HG02852 (cell line): Measurements from ENCODE around the gene IQGAP2.

Source experiments
- ATAC-seq: cut with Tn5 transposase; IDR thresholded peaks from one replicate; pipeline ENCODE4 v1.9.1; 2021; ENCODE audit warnings: mild to moderate bottlenecking, moderate library complexity; ENCODE audit not compliant: unreplicated experiment

IQGAP2 gene

DNA sequence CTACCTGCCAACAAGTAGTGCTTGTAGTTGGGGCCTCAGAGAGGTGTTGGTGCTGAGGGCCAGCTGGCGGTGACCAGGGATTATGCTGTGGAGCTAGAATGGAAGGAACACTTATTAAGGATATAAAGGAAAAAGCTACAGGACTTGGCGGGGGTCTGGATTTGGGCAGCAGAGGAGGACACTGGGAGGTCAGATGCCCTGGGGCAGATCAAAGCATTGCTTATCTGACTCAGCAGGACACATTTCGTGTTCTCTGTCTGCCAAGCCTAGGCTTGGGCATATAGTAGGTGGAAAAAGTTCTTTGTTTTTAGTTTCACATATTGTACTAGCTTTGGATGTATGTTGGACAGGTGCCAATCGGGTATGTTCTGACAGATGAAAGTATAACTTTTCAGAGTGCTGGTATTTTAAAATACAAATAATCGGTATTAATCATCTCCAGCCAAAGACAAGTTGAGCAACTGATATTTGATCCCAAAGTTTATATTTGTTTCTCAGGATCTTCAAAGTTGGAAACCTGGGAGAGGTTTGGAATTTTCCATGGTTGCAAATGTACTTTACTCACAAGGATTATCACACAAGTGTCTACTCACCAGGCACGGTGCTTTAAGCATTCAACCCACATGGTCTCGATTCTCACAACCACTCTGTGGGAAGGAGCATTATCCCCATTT, 69.4 kb downstream of the IQGAP2 start:
- ATAC-seq, result no peak

DNA sequence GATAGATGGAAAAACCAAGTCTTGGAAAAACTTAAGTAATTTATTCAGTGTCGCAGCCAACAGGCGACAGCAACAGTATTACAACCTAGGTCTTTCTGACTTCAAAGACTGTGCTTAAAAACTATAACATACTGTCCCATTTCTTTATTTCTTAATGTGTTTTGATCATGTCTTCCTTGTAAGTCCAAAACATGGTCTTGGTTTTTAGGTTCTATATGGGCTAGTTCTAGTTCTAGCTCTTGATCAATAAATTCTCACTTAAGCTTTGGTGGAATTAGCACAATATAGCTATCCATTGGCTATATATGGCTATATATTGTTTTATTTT, 69.9 kb downstream of the IQGAP2 start:
- ATAC-seq, result no peak

DNA sequence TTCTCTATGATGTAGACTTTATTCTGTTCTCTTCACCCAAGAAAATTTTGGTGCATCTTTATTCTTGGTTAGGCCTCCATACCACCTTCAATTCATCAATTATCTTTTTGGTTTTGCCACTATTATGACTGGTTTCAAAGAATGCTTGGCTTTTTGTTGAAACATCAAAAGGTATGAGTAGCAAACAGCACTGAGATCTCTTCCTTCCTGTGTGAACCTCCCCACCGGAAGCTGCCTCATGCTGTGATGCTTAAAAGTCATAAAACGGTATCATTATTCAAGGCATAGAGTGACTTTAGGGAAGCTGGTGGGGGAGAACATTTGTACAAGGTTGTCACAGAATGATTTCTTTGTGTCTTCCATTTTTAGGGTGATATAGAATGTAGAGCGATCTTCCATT, 70.6 kb downstream of the IQGAP2 start:
- ATAC-seq, result no peak

DNA sequence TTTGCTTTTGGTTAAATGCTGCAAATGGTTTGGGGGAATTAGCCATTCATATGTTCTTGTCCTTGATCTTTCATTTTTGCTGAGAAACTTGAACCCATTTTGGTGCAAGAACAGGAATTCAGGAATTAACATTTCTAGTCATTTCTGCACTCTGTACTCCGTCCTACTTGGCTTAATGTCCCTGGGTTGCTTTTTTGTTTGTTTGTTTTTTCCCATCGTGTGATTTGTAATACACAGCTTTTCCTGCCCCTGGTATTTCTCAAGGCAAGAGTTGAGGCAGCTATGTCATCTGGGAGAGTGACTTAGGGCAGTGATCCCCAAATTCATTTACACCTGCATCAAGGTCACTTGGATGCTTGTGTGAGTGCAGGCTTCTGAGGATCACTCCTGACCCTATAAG, 71.3 kb downstream of the IQGAP2 start:
- ATAC-seq, result no peak

DNA sequence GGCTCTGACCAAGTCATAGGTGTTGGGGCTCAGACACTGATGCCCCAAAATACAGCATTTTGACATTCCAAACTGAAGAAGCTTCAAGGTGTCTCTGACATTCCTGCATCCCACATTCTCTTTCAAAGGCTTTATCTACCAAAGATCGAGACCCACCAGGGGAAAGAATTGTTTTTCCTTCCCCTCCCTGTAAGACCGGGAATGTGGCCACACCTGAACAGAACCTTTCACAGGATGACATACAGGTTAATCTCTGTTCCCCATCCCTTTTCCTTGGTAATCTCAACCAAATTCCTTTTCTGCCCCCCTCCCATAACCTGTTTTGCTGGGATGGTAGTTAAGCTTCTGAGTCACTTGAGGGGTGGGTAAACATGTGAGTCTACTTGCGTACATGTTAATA, 72.3 kb downstream of the IQGAP2 start:
- ATAC-seq, result no peak

DNA sequence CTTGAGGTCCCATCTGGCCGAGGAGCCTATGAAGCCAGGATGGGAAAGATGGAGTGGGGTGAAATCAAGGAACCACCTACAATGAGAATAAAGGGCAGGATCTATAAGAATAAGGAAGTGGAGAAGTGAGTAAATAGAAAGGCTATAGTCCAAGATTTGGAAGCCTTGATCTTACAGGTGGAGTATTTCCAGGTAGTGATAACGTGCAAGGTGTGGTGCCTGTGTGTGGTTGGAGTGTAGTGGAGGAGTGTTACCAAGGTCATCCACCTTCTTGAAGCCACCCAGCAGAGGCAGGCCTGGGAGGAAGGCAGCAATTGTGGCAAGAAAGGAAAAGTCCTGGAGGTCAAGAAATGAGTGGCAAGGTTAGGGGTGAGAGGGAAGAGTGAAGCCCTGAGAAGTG, 72.9 kb downstream of the IQGAP2 start:
- no peak for ATAC-seq

DNA sequence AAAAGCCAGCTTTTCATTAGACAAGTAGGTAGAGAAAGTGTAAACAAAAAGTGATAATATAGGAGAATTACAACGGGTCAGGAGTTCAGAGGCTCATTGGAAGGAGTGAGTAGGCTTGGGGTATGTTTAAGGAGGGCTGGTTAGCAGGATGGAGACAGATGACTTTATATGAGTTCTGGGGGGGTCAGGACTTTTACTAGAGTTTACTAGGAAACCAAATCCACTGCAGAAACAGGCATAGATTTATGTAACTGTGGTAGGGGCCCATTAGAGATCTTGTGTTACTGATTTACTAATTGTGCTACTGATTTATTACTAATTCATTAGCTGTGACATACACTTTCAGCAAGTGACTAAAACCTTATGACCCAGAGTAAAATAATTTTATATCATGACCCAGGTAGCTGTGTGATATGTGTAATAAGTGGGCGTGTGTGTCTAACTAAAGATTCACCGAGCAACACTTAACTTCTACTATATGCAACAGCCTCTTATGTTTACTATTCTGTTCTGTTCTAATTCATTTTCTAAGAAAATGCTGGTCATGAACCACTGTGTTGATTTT, 73.5 kb downstream of the IQGAP2 start:
- ATAC-seq, result no peak

DNA sequence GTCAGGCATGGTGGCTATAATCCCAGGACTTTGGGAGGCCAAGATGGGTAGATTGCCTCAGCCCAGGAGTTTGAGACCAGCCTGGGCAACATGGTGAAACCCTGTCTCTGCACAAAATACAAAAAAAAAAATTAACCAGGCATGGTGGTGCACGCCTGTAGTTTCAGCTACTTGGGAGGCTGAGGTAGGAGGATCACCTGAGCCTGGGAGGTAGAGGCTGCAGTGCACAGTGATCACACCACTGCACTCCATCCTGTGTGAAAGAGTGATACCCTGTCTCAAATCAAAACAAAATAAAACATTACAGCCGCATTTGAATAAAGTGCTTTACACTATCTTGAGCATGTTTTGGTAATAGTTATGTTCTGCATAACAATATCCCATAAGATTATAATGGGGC, 74.0 kb downstream of the IQGAP2 start:
- ATAC-seq, result no peak

DNA sequence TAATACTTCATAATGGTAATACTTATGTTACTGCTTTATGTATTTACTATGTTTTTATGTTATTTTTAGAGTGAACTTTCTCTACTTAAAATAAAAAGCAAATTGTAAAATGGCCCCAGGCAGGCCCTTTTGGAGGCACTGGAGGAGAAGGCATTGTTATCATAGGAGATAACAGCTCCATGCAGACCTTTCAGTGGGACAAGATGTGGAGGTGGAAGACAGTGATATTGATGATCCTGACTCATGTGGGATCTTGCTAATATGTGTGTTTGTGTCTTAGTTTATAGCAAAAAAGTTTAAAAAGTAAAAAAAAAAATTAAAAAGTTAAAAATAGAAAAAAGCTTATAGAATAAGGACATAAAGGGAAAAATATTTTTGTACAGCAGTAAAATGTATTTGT, 74.5 kb downstream of the IQGAP2 start:
- ATAC-seq, result no peak

DNA sequence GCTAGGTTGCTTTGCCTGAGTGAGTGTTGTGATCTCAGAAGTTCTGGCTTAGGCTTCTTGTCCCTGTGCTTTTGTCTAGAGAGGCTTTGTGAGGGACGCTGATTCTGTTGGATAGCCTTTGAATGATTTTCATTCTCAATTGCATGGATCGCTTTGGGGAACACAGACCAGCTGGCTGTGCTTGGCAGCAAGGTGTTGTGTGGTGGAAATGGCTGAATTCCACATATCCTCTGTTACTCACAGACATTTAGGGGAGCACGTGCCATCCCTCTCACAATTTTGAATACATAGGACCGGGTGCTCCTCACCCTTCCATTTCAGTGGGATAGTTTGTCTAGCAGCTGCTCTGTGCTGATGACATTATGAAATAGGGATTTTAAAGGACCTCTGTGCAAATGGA, 76.2 kb downstream of the IQGAP2 start:
- ATAC-seq, result no peak

DNA sequence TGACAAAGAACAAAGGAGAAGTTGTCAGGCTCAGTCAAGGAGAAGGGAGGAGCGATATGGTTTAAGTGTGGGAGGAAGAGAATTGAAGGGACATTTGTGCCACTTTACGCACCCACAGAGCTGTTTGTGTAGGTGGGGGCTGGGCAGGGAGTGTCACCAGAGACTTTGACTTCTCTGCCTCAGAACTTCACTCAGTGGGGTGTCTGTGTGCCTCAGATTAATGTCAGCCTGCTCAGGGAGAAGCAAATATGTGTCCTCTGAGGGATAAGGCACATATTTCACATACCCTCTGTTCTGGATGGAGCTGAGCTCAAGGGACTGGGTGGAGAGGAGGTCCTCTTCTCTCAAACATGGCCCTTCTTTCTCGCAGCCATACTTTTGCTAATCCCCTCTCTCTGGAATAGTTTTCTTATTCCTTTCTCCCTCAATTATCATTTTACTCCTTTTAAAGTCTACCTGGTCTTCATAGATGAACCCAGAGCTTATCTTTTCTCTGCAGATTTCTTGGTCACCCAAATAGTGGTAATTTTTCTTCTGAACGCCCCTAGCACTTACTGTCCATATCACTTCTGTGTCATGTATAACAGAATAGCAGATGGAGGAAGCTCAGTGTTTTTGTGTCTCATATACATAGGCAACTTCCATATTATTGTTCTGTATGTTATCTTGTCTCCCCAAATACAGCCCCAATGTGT, 77.0 kb downstream of the IQGAP2 start:
- no peak for ATAC-seq

DNA sequence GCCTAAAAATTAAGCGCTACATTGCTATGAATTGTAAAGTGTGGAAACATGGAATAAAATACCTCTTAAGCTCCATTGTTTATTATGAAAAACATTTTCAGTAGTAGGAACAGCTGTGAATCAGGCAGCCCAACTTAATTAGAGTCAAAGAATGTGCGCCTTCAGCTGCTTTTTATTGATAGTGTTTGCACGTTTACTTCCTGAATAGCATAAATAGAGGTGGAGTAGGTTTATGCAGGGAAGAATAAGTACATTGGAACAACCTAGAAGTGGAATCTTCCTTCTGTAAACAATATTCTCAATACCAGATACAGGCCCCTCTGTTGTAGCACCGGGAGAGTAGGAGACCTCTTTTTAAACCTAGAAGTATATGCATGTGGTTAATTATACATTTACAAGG, 79.9 kb downstream of the IQGAP2 start:
- no peak for ATAC-seq

DNA sequence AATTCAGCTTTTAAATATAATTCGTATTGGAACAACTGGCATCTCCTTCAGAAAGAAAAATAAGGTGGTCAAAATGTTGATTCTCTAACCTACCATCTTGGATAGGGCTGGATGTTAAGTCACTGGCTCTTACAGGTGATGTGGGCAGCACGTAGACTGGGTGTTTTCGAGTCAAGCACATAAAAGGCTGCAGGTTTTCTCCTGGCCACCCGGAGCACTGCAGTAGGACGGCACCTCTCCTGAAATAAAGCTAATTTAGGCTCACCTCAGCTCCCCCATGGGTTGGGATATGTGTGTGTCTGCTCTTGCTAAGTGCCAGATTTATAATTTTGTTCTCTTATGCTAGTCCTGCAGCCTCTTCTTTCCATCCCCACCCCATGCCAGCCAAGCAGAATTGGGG, 80.3 kb downstream of the IQGAP2 start:
- no peak for ATAC-seq

DNA sequence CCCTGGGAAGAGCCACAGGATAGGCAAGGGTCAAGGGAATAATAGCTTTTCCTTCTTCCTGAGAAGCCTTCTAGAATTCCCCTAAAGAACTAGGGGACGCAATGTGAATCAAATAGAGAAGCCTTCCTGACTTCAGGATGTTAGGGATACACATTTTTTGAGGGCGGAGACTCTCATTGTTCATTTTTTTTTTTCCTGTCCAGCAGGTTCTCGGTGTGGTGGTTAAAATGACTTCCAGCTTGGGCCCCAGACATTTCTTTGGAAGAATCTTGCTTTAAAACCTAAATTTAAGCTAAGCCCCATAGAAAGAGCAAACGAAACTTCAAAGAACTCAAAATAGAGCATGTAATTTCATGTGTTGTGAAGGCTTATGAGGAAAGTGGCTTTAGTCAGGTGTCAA, 80.8 kb downstream of the IQGAP2 start:
- no peak for ATAC-seq

DNA sequence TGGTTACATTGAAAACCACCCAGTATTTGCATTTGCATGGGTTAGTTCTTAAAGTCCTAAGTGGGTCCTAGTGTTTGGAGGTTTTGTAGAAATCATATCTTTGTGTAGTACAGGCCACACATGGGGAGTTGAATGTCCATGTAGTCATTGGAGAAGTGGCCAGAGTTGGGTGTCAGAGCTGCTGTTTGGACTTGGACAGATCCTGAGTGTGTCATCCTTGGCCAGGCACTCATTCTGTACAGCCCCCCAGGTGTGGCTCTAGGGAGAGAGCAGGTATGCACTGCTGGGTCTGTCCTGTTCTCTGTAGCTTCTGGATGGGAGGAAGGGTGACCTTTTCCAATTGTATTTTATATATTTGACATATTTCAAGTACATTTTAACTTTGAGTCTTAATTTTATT, 82.4 kb downstream of the IQGAP2 start:
- ATAC-seq, result no peak

DNA sequence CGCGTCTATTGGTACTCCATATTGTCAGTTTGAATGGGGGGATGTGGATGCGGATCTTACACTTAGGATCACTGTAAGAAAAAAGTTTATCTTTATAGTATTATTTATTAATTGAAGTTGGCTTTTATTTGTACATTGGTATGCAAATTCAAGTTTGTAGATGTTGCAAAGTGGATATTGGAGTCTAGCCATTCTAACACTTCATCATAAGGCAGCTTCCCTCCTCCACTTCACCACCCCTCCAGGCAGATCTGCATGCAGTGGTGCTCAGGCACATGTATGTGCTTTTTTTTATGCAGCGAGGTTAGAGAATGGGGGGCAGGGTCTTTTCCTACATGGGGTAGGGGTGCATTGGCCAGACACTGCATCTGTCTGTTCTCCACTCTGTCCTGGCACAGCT, 84.3 kb downstream of the IQGAP2 start:
- no peak for ATAC-seq

DNA sequence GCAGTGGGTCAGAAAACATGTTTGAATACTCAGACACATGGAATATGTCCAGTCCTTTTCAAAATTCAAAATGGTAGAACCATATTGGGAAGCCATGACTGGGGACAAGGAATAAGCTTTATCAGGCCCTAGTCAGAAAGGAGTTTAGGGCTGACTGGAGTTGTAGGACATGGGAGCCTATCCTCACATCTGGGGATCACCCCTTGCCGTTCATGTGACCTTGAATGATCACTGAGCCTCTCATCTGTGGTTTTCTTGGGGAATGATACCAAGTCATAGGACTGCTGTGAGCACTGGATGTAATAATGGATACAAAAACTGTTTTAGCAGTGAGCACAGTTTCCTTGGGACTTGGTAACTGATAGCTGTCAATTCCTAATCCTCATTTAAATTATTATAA, 84.7 kb downstream of the IQGAP2 start:
- ATAC-seq, result no peak

DNA sequence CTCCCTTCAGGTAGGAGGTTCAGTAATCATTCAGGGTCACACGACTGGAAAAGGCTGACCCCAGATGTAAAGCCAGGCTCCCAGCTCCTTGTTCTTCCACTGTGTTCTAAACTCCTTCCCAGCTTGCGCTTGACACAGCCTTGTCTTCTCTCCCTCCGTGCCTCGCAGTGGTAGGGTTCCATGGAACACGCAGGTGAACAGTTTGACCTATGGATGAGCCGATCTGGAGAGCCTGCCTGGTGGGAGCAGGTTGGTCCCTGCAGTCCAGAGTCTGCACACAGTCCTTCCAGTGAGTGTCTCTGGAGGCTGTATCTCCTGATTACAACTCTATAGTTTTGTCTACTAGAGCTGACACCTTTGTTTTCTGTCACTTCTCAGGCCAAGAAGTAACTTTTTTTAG, 85.9 kb downstream of the IQGAP2 start:
- ATAC-seq, result no peak

DNA sequence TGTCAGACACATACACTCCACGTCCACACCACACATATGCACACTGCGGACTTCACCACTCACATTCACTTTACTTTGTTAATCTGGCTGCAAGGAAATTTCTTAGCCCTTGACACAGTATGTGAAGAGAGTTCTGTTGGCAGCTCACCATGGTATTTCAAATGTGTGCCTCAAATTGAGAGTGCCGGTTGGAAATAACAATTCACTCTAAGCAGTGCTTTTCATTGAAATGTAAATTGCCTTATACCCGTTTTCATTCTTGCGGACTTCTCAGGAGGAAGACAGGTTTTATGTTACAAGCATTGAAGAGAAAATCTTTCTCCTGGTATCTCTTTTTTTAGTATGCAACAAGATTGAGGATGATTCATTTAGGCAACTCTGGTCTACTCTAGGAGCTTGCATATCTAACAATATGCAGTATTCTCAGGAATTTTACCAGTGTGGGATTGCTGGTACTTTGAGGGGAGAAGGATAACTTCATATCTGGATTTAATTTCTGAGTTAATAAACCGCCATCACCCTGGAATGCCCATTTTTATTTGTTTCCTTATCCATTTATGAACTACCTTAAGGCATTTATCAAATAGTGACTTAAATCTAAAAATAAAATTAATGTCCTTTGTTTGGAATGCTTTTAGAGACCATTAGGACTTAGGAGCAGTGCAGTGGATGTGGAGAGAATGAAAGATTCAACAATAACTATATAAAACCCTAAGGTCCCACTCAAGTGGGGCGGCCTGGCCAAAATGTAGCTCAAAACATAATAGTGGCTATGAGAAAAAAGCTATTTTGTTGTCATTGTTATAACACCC, 87.0 kb downstream of the IQGAP2 start:
- no peak for ATAC-seq

DNA sequence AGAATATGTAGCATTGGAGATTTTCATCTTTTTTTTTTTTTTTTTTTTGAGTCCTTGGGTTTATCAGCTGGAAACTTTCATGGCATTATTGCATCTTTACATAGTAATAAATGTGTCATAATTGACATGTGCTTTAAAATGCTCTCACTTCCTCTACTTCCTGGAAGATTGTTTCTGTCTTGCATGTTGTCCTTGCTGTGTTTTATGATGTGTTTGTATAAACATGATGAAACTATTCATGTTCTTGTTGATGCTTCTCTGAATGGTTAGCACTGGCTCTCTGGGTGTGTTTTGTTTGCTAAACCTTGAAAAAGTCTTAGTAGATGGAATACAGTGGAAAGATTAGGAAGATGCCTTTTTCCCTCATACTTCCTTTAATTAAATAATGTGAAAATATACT, 87.9 kb downstream of the IQGAP2 start:
- ATAC-seq, result no peak

DNA sequence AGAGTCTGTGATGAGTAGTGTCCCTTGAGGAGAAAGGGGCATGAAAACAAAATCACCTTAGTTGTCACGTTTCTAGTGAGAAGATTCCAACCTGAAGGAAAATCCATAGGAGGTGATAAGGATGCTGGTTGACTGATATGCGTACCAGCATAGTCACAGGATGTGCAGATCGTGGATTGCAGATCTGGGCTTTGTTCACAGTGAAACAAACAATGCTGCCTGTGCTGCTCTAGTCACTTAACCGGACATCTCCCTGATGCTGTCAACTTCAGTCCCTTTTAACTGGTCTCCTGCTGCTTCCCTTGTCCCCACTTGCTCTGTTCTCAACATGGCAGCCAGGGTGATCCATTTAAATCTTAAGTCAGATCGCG, 89.7 kb downstream of the IQGAP2 start:
- no peak for ATAC-seq
